ENCODE data around the gene SIRPA. TPM values are rescaled to one million over a fixed set of nuclear protein-coding genes. Genes with fewer than 3 reads are reported as not detected.

The SIRPA gene
- total and polyA plus RNA-seq, 10 of the 15 experiments (the other 5 are each of a cell fraction or from before 2014, with no cell fraction given): 1.7 to 13.2 (median 5.0) TPM

- ChIA-PET SMC1A (ENCODE audit: uncharacterized antibody, unreplicated experiment) (no interaction called here), CTCF (no interaction called here), RAD21 (ENCODE audit: unreplicated experiment) (no interaction called here), POLR2A (no interaction called here)
- Histone ChIP-seq H3K4me1 (ENCODE audit: control insufficient read depth, insufficient read depth, low read length) (no peaks in the 10 kb centered on the region), H3K36me3 (ENCODE audit: control insufficient read depth in 2 of 2, insufficient read depth in 2 of 2, low read length in 1 of 2) (no peaks in the 10 kb centered on the region), H2AFZ (ENCODE audit: control insufficient read depth, low read depth, low read length) (no peak overlapping the region), H3K27me3 (replicated peaks in 1 of 2; ENCODE audit: control insufficient read depth in 2 of 2, insufficient read depth in 2 of 2, low read length in 1 of 2) (peaks cover 4 to 7% of the 10 kb centered on the region in 2 experiments), H3K9me3 (replicated peaks; ENCODE audit: control insufficient read depth, insufficient read depth, low read length) (no peaks in the 10 kb centered on the region), H3K27ac (ENCODE audit: control insufficient read depth, insufficient read depth) (no peak overlapping the region), H3K4me3 (no peak overlapping the region), H3K9ac (ENCODE audit: control insufficient read depth, insufficient read depth, low read length) (no peak overlapping the region), H3K4me2 (ENCODE audit: control insufficient read depth, insufficient read depth) (no peak overlapping the region), H4K20me1 (ENCODE audit: control insufficient read depth, insufficient read depth) (no peaks in the 10 kb centered on the region), H3K79me2 (ENCODE audit: control insufficient read depth, insufficient read depth, low read length) (no peaks in the 10 kb centered on the region)
- BruUV-seq (replicated peaks): no TSS peak
- DNase-seq (ENCODE audit: low read depth, low spot score): no peak
- no peak for FAIRE-seq
- no peak for TF ChIP-seq ZNF274 (IDR thresholded peaks at IDR 0.05; ENCODE audit: insufficient read depth, insufficient read length)
- TF ChIP-seq NRF1 (conservative IDR thresholded peaks at IDR 0.05; ENCODE audit: low read depth, low read length): no peak
- TF ChIP-seq BRCA1 (IDR thresholded peaks at IDR 0.05; ENCODE audit: low read depth, low read length): no peak
- TF ChIP-seq NFYA (IDR thresholded peaks at IDR 0.05; ENCODE audit: borderline replicate concordance, low read depth, low read length): no peak
- no peak for TF ChIP-seq PAX8 (IDR thresholded peaks at IDR 0.05)
- no peak for TF ChIP-seq CREB1 (IDR thresholded peaks at IDR 0.05; ENCODE audit: low read depth)
- TF ChIP-seq, protein P1, sequence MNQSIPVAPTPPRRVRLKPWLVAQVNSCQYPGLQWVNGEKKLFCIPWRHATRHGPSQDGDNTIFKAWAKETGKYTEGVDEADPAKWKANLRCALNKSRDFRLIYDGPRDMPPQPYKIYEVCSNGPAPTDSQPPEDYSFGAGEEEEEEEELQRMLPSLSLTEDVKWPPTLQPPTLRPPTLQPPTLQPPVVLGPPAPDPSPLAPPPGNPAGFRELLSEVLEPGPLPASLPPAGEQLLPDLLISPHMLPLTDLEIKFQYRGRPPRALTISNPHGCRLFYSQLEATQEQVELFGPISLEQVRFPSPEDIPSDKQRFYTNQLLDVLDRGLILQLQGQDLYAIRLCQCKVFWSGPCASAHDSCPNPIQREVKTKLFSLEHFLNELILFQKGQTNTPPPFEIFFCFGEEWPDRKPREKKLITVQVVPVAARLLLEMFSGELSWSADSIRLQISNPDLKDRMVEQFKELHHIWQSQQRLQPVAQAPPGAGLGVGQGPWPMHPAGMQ (IDR thresholded peaks at IDR 0.05; ENCODE audit: borderline replicate concordance): no peak
- TF ChIP-seq FOS (IDR thresholded peaks at IDR 0.05; ENCODE audit: borderline replicate concordance, extremely low read depth, insufficient read length): no peak
- TF ChIP-seq CBX5 (IDR thresholded peaks at IDR 0.05; ENCODE audit: low read depth): no peak
- TF ChIP-seq POLR2AphosphoS5 (IDR thresholded peaks at IDR 0.05; ENCODE audit: low read length): no peak
- no peak for TF ChIP-seq SP1 (IDR thresholded peaks at IDR 0.05; ENCODE audit: low read depth, low read length)
- 52% methylated on average over 3 of the region's 6 CpGs for WGBS (ENCODE audit: insufficient coverage, insufficient replicate concordance, low lambda C conversion rate, missing lambda C conversion rate)
- no peak for ATAC-seq
- intact Hi-C loops (cut with micrococcal nuclease; ENCODE audit: unreplicated experiment): no loop called here
- in situ Hi-C loops (cut with MboI): no loop called here
Observed at GRCh38 chr20:1944345-1945091, 49.3 kb downstream of the SIRPA start.

Measured in GM12878 (cell line).